Measurements from ENCODE around the gene LLGL2. TPM values are rescaled to one million over a fixed set of nuclear protein-coding genes. Genes with fewer than 3 reads are reported as not detected.

The LLGL2 gene
- total and polyA plus RNA-seq, 2 donors (not counting 1 experiment from before 2014, with no cell fraction given): 40.6 to 52.0 TPM

- Histone ChIP-seq H4K20me1 (ENCODE audit: control insufficient read depth, insufficient read depth, low read length, poor library complexity, severe bottlenecking) (no peaks in the 10 kb centered on the region), H3K4me3 (ENCODE audit: control extremely low read depth in 1 of 5, extremely low read depth in 1 of 5, insufficient read depth in 1 of 5, low read depth in 2 of 5, low read length in 4 of 5) (no peak overlapping the region), H3K27me3 (replicated peaks in 1 of 4; ENCODE audit: control extremely low read depth in 1 of 4, control insufficient read depth in 3 of 4, insufficient read depth in 4 of 4, low read length in 3 of 4) (no peaks in the 10 kb centered on the region), H3K9ac (ENCODE audit: low read length) (no peak overlapping the region), H3K4me1 (ENCODE audit: control insufficient read depth in 2 of 2, insufficient read depth in 2 of 2, low read length in 2 of 2) (peaks cover 6 to 14% of the 10 kb centered on the region in 2 donors), H3K79me2 (ENCODE audit: control insufficient read depth, insufficient read depth, low read length) (no peaks in the 10 kb centered on the region), H2AFZ (ENCODE audit: insufficient read depth, low read depth, low read length, poor library complexity, severe bottlenecking) (no peak overlapping the region), H3K9me3 (ENCODE audit: control extremely low read depth in 1 of 3, control insufficient read depth in 2 of 3, insufficient read depth in 1 of 3, low read length in 2 of 3) (no peaks in the 10 kb centered on the region), H3K36me3 (replicated peaks in 1 of 2; ENCODE audit: control extremely low read depth in 1 of 2, control insufficient read depth in 1 of 2, extremely low read depth in 1 of 2, insufficient read depth in 2 of 2, low read length in 1 of 2) (no peaks in the 10 kb centered on the region), H3K4me2 (replicated peaks; ENCODE audit: low read depth, low read length, poor library complexity, severe bottlenecking) (no peak overlapping the region), H3K27ac (ENCODE audit: low read length in 2 of 2) (no peak overlapping the region)
- Mint-ChIP-seq H3K9me3 (ENCODE audit: insufficient read depth) (no peaks in the 10 kb centered on the region), H3K4me1 (peaks cover 6% of the 10 kb centered on the region), H3K4me3 (no peak overlapping the region), H3K27me3 (no peaks in the 10 kb centered on the region), H3K27ac (no peak overlapping the region)
- DNase-seq (no peak), ATAC-seq (ENCODE audit: low read depth) (no peak)
- ChIA-PET CTCF (no interaction called here), POLR2A (no interaction called here)
- 70% methylated on average over 4 of the region's 10 CpGs for WGBS (ENCODE audit: insufficient coverage)
- no peak for TF ChIP-seq EZH2 (IDR thresholded peaks at IDR 0.05; ENCODE audit: borderline replicate concordance, insufficient read depth, low read depth, low read length, poor library complexity, severe bottlenecking)
- TF ChIP-seq, protein P1, sequence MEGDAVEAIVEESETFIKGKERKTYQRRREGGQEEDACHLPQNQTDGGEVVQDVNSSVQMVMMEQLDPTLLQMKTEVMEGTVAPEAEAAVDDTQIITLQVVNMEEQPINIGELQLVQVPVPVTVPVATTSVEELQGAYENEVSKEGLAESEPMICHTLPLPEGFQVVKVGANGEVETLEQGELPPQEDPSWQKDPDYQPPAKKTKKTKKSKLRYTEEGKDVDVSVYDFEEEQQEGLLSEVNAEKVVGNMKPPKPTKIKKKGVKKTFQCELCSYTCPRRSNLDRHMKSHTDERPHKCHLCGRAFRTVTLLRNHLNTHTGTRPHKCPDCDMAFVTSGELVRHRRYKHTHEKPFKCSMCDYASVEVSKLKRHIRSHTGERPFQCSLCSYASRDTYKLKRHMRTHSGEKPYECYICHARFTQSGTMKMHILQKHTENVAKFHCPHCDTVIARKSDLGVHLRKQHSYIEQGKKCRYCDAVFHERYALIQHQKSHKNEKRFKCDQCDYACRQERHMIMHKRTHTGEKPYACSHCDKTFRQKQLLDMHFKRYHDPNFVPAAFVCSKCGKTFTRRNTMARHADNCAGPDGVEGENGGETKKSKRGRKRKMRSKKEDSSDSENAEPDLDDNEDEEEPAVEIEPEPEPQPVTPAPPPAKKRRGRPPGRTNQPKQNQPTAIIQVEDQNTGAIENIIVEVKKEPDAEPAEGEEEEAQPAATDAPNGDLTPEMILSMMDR (IDR thresholded peaks at IDR 0.05): no peak
- intact Hi-C loops (cut with micrococcal nuclease): no loop called here
These were observed 10.9 kb downstream of the LLGL2 start for GRCh38 chr17:75536366-75536765.

DNA sequence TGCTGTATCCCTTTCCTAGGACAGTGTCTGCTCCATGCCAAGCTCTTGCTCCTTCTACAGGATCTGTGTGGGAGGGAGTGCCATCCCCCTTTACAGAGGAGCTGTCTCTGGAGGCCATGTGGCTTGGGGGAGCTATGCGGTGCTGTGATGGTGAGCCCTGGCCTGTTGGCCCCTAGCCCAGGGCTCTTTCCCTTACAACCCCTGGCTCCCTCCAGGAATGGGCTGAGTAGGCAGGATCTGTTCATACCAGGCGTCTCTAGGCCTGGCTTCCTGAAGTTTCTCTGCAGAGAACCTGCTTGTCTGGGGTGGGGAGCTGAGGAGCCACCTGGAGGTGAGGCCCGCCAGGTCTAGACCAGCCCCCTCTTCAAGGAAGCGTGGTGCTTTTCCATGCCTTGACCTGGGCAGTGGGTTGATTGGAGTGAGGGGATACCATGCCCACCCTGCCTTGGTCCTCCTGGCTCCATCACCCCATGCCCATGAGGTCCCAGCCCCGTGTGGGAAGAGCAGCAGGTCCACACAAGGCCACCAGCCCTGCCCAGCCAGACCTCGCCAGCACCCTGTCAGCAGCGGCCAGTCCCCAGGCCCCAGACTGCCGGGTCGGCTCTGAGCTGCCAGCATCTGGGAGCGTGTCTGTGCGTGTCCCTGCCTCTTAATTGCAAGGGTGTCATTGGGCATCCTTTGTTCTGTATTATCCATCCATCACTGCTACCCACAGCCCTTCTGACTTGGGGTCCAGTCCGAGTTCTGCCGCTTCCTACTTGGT lies 14.7 kb downstream of the LLGL2 start:
- Mint-ChIP-seq H3K4me1 (no peaks in the 10 kb centered on the region), H3K4me3 (no peak overlapping the region), H3K27ac (no peak overlapping the region), H3K9me3 (ENCODE audit: insufficient read depth) (no peaks in the 10 kb centered on the region), H3K27me3 (no peaks in the 10 kb centered on the region)
- no peak for ATAC-seq (ENCODE audit: low read depth)
- no peak for DNase-seq
- Histone ChIP-seq H3K36me3 (replicated peaks in 1 of 2; ENCODE audit: control extremely low read depth in 1 of 2, control insufficient read depth in 1 of 2, extremely low read depth in 1 of 2, insufficient read depth in 2 of 2, low read length in 1 of 2) (no peaks in the 10 kb centered on the region), H3K9me3 (ENCODE audit: control extremely low read depth in 1 of 3, control insufficient read depth in 2 of 3, insufficient read depth in 1 of 3, low read length in 2 of 3) (no peaks in the 10 kb centered on the region), H3K27ac (ENCODE audit: low read length in 2 of 2) (no peak overlapping the region), H3K4me1 (ENCODE audit: control insufficient read depth in 2 of 2, insufficient read depth in 2 of 2, low read length in 2 of 2) (peaks cover under 1 to 9% of the 10 kb centered on the region in 2 donors), H3K4me3 (ENCODE audit: control extremely low read depth in 1 of 5, extremely low read depth in 1 of 5, insufficient read depth in 1 of 5, low read depth in 2 of 5, low read length in 4 of 5) (no peak overlapping the region), H4K20me1 (ENCODE audit: control insufficient read depth, insufficient read depth, low read length, poor library complexity, severe bottlenecking) (no peaks in the 10 kb centered on the region), H3K4me2 (replicated peaks; ENCODE audit: low read depth, low read length, poor library complexity, severe bottlenecking) (no peak overlapping the region), H3K9ac (ENCODE audit: low read length) (no peak overlapping the region), H3K27me3 (replicated peaks in 1 of 4; ENCODE audit: control extremely low read depth in 1 of 4, control insufficient read depth in 3 of 4, insufficient read depth in 4 of 4, low read length in 3 of 4) (no peaks in the 10 kb centered on the region), H3K79me2 (ENCODE audit: control insufficient read depth, insufficient read depth, low read length) (no peaks in the 10 kb centered on the region), H2AFZ (ENCODE audit: insufficient read depth, low read depth, low read length, poor library complexity, severe bottlenecking) (no peak overlapping the region)
- TF ChIP-seq EZH2 (IDR thresholded peaks at IDR 0.05; ENCODE audit: borderline replicate concordance, insufficient read depth, low read depth, low read length, poor library complexity, severe bottlenecking): no peak
- TF ChIP-seq, protein P1 (IDR thresholded peaks at IDR 0.05): no peak
- 88% methylated on average over 11 of the region's 13 CpGs for WGBS (ENCODE audit: insufficient coverage)
- CTCF ChIA-PET: no interaction called here
- POLR2A ChIA-PET: no interaction called here
- intact Hi-C loops (cut with micrococcal nuclease): no loop called here
